GM19023 (cell line): Measurements from ENCODE around the gene CLDN34.

Experiments
- ATAC-seq: cut with Tn5 transposase; IDR thresholded peaks from one replicate; pipeline ENCODE4 v1.9.1; 2021; ENCODE audit warnings: mild to moderate bottlenecking, moderate library complexity; ENCODE audit not compliant: unreplicated experiment

Gene CLDN34, protein sequence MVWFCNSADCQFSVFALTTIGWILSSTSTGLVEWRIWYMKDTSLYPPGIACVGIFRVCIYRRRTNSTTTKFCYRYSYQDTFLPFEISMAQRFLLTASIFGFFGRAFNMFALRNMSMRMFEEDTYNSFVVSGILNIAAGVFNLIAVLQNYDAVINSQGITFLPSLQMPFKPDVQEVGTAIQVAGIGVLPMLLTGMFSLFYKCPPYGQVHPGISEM

DNA sequence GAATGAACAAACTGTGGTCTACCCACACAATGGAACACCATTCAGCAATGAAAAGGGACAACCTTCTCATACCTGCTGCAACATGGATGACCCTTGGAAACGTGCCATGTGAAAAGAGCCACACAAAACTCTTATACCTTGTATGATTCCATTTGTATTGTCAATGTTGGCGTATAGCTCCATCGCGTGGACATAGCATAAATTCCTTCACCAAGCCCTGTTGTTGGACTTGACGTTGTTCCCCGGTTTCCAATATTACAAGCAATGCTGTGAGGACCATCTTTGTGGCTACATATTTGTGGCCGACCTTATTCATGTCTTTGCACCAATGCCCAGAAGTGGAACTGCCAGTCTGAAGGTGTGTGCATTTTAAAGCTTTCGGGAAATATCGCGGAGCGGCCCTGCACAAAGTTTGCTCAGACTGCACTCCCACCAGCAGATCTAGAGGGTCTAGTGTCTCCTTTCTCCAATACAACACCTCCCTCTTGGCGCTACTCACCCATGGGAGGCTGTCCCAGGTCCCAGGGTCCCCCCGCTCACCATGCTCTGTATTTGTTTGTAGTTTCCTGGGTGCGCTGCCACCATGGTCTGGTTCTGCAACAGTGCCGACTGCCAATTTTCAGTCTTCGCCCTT lies at the start of gene CLDN34:
Gene CLDN34 (plus strand): TSS at position 584 of the 634 bp plus-strand sequence. CDS start 0 bp downstream, at position 584.
- ATAC-seq, result no peak

DNA sequence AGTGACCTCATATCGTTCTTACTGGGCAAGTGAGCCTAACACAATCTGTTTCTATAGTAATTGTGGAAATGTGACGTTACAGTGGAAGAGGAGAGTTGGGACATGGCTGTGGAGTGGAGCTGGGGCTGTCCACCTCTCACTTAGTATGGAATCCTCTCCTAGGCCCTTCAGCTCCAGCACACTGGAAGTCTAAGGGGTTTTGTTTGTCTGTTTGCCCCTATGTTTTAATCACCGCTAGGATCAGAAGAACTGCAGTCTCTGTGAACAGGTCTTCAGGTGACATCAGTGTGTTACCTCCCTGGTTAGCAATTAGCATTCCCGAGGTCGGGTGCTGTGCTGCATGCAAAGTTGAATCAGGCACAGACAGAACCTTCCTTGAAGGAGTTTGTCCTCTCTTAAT lies 49.3 kb upstream of the CLDN34 start:
- no peak for ATAC-seq

DNA sequence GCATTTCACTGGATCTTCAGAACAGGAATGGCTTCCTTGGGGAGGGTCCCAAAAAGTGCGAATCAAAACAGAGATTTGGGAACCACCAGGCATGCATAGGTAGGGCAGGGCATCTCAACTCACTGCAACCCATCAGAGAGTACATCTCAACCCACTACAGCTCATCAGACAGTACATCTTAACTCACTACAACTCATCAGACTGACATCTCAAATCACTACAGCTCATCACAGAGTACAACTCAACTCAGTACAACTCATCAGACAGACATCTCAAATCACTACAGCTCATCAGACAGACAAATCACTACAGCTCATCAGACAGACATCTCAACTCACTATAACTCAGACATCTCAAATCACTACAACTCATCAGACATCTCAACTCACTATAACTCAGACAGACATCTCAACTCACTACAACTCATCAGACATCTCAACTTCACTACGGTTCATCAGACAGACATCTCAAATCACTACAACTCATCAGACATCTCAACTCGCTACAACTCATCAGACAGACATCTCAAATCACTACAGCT lies 47.5 kb upstream of the CLDN34 start:
- ATAC-seq, result no peak

- ATAC-seq, result no peak
Observed at GRCh38 chrX:9921407-9921806, 45.8 kb upstream of the CLDN34 start.

DNA sequence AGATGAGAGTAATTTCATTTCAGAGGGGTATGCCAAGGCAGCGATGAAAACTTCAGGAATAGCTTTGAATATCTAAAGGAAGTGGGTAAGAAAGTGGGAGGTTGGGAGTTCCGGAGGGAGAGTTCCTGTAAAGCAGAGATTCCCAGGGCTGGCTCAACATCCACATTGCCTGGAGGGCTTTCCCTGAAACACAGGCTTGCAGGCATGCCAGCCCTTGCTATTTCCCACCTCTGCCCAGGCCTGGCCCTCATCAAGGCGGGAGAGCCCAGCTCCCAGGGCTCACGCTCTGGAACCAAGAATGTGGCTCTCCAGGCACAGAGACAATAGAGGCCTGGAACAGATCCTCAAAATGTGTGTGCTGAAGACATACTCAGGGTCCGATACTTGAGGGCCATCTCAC lies 43.8 kb upstream of the CLDN34 start:
- ATAC-seq, result no peak

- ATAC-seq, result no peak
Observed at GRCh38 chrX:9926002-9926401, 41.2 kb upstream of the CLDN34 start.

DNA sequence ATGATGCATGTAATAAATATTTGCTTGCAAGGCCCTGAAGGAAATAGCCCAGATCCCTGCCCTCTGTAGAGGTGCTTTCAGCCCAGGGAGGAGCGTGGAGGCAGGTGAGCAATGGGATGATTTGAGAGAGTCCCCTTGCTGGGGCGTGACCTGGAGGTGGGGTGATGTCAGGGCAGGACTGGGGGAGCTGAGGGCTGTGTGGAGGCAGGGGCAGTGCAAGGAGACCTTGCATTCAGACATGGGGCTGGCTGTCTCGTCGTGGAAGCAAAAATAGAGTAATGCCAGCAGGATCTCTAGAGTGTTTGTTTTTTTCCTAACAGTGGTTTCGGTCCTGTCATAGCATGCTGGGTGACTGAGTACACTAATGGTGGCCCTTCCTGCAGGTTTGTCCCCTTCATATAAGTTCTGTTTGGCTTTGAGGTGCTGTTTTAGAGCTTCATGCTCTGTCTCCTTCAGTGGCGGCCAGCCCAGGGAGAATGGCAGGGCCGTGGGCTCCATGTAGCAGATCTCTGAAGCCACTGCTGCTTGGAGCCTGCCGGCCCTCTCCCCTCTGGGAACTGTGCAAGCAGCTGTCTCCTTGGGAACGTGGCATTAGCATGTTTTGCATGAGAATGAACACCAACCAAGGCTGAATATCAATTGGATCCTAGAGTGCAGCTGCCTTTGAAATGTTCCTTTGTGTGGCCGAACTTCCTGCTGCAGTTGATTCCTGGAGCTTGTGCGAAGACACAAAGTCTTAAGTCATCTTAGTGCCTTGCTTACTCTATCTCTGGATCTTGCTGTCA lies 39.3 kb upstream of the CLDN34 start:
- no peak for ATAC-seq

- ATAC-seq, result no peak
Observed at GRCh38 chrX:9935436-9935835, 31.7 kb upstream of the CLDN34 start.

GRCh38 chrX:9937761-9938160 lies 29.4 kb upstream of the CLDN34 start:
- no peak for ATAC-seq

DNA sequence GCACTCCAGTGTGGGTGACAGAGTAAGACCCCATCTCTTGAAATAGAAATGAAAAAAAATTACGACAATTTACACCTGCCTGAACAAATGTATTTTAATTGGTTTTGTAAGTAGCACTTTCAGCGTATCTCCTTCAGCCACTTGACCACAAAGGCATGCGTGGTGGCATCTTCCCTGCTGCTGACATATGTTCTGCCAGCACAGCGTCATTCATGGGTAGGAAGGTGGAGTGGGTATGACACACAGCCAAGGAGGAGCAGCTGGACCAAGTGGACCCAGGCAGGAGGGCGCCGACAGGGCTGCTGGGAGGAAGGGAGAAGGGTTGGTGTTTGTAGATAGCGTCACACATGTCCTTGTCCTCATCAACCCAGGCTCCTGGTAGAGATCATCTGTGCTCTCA lies 28.6 kb upstream of the CLDN34 start:
- ATAC-seq, result no peak

DNA sequence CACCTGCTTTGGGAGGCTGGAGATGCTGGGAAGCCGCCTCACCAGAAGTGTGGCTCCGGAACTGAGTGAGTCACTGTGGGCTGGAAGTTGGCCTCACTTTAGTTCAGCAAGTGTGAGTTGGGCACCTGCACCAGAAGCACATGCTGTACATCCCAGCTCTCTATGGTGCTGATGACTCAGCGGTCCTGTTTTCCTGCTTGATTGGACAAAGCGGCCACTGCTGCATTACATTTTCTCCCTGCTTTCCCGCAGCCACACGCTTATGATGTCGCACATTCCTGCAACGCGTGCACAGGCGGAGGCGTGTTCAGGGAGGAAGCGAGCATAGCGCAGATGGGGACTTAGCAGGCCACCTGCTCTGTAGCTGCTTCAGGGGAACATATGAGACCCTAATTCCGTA lies 26.7 kb upstream of the CLDN34 start:
- no peak for ATAC-seq

DNA sequence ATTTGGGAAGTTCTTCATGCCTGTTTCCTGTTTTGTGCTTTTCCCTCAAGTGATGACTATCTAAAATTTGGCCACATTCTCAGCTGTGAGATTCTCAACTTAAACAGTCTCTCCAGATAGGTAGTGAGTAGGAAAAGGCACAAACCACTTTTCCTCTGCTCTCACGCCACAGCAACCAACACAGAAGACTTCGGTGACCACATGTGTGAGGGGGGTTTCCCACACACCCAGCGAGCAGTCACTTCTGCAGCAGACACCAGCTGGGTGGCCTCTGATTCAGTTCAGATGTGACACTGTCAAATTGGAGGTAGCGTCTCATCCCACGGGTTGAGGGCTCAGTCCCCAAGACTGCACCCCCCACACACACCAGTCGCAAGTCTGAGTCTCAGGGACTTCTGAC lies 25.1 kb upstream of the CLDN34 start:
- ATAC-seq, result peak; percentile 92

- ATAC-seq, result no peak
Observed at GRCh38 chrX:9943420-9943819, 23.7 kb upstream of the CLDN34 start.

- no peak for ATAC-seq
Observed at GRCh38 chrX:9947131-9947794, 19.9 kb upstream of the CLDN34 start.

- ATAC-seq, result no peak
Observed at GRCh38 chrX:9948406-9948805, 18.8 kb upstream of the CLDN34 start.

GRCh38 chrX:9952300-9952699 lies 14.9 kb upstream of the CLDN34 start:
- no peak for ATAC-seq

- no peak for ATAC-seq
Observed at GRCh38 chrX:9953396-9953795, 13.8 kb upstream of the CLDN34 start.

- no peak for ATAC-seq
Observed at GRCh38 chrX:9955506-9955905, 11.7 kb upstream of the CLDN34 start.

- ATAC-seq, result no peak
Observed at GRCh38 chrX:9957743-9958142, 9.4 kb upstream of the CLDN34 start.

- no peak for ATAC-seq
Observed at GRCh38 chrX:9958183-9958582, 9.0 kb upstream of the CLDN34 start.

- ATAC-seq, result no peak
Observed at GRCh38 chrX:9961750-9962149, 5.4 kb upstream of the CLDN34 start.
